Activated CD8-positive, alpha-beta T cell treated with anti-CD3 and anti-CD28 coated beads, Interleukin-2, amount 10 ng/mL, durations not matched to agents 7 days and 5 days (primary cell): ENCODE results near the gene GON7. TPM values are rescaled to one million over a fixed set of nuclear protein-coding genes. Genes with fewer than 3 reads are reported as not detected.

Experiments used
- ATAC-seq: fragments of 150-1000 bp; cut with Tn5 transposase; one replicate; pipeline ENCODE4 v1.10.0; 2021; ENCODE audit warnings: moderate library complexity
- CTCF ChIA-PET: fragments of 350-600 bp; sonication (Branson Sonifier 250); formaldehyde crosslinking; loops from one replicate; lab custom pipeline; 2021; ENCODE audit warnings: antibody characterized with exemption; lab: Charles Lee
- POLR2A ChIA-PET: fragments of 350-600 bp; sonication (Branson Sonifier 250); formaldehyde crosslinking; loops from one replicate; lab custom pipeline; 2021; ENCODE audit warnings: antibody characterized with exemption; lab: Charles Lee
- DNase-seq: peaks from one replicate; pipeline ENCODE4 v3.0.0-alpha.2; 2020
- H3K27ac Mint-ChIP-seq: one replicate; pipeline ENCODE4 v1.8.0; 2021; ENCODE audit warnings: mild to moderate bottlenecking, mixed read lengths
- H3K27me3 Mint-ChIP-seq: one replicate; pipeline ENCODE4 v1.8.0; 2021; ENCODE audit warnings: low read depth, mixed read lengths
- H3K36me3 Mint-ChIP-seq: one replicate; pipeline ENCODE4 v1.8.0; 2021; ENCODE audit warnings: low read depth, mixed read lengths
- H3K4me1 Mint-ChIP-seq: one replicate; pipeline ENCODE4 v1.8.0; 2021; ENCODE audit warnings: low read depth, mixed read lengths
- H3K4me3 Mint-ChIP-seq: one replicate; pipeline ENCODE4 v1.8.0; 2021; ENCODE audit warnings: mild to moderate bottlenecking, mixed read lengths
- H3K9me3 Mint-ChIP-seq: one replicate; pipeline ENCODE4 v1.8.0; 2022; ENCODE audit warnings: mixed read lengths; ENCODE audit not compliant: insufficient read depth
- total RNA-seq, 2 experiments: library from RNA; stranded (reverse); gene quantifications; one replicate each; pipeline ENCODE4 v1.2.3, GENCODE V29; 2021

Gene GON7
- total RNA-seq, 2 experiments from 2014 or later = 21.5 to 24.6 TPM

DNA sequence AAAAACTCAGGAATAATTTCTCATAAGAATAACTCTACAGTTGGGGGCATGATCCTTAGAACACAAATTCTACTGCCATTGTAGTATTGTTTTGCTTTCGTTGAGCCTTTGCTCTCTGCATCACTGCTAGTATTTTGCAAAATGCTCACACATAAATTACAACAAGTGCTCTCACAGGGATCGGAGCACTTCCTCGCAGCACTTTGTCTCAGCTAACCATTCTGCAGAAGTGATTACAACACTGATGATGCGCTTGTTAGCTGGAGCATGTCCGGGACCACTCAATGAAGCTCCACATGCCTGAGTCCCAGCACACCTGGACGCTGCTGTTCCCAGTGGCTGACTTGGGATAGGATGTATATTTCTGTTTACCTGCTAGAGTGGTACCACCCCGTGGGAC is 53.7 kb downstream of the GON7 start:
- no peak for ATAC-seq
- POLR2A ChIA-PET = no interaction called here

More for the DNA sequence above, 53.7 kb downstream of the GON7 start:
- peaks cover 10% of the 10 kb centered on the region for H3K27me3 Mint-ChIP-seq
- no peak overlapping the region for H3K4me3 Mint-ChIP-seq
- no peak for DNase-seq
- H3K4me1 Mint-ChIP-seq = peaks cover 2% of the 10 kb centered on the region
- H3K27ac Mint-ChIP-seq = no peak overlapping the region
- H3K36me3 Mint-ChIP-seq = no peaks in the 10 kb centered on the region
- H3K9me3 Mint-ChIP-seq = no peaks in the 10 kb centered on the region
- CTCF ChIA-PET = no interaction called here

Other genes with a start within 250 kb of the GON7 start
- 100 to 1,000 TPM; 103 to 107 TPM for gene ITPK1, start 91.1 kb downstream of the GON7 start, total RNA-seq
- 10 to 100 TPM; 21.0 to 21.5 TPM for gene MOAP1, start 22.2 kb downstream of the GON7 start, total RNA-seq
- 10 to 100 TPM in 1 of 2 experiments, 1 to 10 TPM in 1; 9.7 to 10.6 TPM for gene LYSET, start 21.7 kb downstream of the GON7 start, total RNA-seq
- 10 to 100 TPM; 39.0 to 49.3 TPM for gene UBR7, start 191 bp upstream of the GON7 start, total RNA-seq
- gene BTBD7, start 126.0 kb upstream of the GON7 start, total RNA-seq = 10 to 100 TPM; 19.0 to 20.4 TPM
- gene COX8C, start 140.1 kb upstream of the GON7 start, total RNA-seq = not detected
- gene UNC79, start 223.9 kb upstream of the GON7 start, total RNA-seq = not detected